Hematopoietic multipotent progenitor cell treated with erythropoietin and hydrocortisone succinate and interleukin-3 and kit ligand, for 17 days (in vitro differentiated cells): Measurements from ENCODE around the gene SPRED1.

Experiments used
- DNase-seq: peaks from one replicate; pipeline ENCODE4 v3.0.0-alpha.2; 2015; ENCODE audit warnings: low spot score

Gene SPRED1

DNA sequence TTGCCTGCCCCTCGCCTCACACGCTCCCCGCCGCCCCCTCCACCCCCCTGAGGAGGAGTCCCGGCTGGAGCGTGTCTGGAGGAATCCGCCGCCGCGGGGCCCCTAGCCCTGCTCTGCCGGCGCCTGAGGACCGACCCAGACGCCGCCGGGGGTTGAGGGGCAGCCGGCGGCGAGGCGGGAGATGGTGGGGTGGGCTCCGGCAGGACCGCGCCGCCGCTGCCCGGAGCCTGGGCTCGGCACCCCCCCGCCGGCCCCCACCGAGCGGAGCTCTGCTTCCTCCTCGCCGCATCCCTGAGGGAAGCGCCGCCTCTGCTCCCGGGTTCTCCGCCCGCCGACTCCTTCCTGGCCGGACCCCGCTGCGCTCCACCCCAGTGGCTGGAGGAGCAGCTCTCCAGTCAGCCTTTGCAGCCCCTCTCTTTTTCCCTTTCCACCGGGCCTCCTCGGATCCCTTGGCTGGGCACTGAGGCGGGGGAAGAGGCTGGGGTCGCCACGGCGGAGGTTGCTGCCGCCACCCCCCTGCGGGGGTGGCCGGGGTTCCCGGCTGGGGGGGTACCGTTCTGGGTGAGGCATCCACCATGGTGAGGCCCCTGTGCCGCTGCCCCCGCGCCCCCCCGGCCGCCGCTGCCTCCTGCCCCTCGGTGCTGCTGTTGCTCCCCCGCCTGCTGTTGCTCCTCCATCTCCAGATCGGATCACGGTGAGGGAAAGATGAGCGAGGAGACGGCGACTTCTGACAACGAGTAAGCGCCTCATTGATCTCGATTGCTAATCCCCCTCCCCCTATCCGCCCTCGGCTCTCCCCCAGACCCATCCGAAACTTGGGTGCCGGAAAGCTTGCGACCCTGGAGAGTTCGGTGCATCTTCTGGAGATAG, at the start of gene SPRED1:
SPRED1 (plus strand) TSS at position 356 of the 870 bp plus-strand sequence; CDS start at position 706, 350 bp downstream.
- DNase-seq, result no peak

DNA sequence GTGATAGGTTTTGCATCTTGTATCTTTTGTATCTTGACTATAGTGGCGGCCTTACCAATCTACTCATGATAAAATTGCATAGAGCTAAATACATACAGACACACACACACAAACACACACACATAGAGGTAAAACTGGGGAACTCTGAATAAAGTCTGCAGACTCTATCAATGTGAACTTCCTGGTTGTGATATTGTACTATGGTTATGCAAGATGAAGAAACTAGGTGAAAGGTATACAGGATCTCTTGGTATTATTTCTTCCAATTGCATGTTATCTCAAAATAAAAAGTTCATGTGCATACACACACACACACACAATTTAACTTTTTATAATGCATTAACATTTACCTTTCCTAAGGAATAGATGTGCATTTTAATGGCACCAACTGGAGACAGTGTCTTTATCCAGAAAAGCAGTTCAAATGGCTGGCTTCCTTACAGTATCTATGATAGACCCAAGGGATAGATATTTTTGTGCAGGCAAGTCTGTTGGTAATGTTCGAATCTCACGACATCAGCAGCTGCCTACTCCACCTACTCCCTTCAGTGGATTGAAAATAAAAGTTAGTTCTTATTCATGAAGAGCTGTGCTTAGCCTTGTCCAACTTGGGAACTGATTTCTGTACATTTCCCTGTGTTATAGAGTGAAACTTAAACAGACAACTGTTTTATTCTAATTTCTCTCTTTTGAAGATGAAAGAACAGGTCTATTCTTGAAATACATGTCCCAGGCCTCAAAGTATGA, 46.9 kb upstream of the SPRED1 start:
- DNase-seq, result no peak

DNA sequence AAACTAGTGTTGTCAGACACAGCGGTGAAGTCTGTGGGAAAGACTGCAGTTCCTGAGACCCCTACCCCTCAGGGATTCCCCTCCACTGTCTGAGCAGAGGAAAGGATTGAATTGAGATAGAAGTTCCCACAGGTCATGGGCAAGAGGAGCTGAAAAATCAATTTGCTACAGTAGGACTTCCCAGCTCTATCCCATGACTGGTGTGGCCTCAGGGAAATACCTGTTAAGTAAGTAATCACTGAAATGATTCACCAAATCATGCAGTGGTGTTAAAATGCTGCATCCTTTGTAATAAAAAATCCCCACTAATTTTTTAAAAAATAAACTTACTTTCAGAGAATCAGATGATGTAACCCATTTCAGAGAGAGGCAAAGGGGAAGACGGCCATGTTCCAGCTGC, 45.0 kb upstream of the SPRED1 start:
- DNase-seq, result no peak

DNA sequence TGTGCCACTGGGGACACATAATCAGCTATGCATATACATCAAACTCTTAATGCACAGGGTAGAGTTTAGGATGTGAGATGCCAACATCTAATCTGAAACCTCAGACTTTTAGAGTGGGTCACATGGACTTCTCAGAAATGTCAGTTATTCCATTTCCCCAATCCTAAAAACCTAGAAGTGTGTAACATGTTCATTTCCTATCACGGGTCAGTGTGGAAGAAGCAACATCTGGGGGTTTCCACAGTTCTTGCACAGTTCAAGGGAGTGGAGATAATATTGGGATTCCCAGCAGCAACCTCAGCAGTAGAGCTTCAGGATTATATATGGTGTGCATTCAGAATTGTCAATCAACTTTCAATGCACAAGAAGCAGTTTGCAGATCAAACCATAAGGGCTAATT, 44.4 kb upstream of the SPRED1 start:
- no peak for DNase-seq

DNA sequence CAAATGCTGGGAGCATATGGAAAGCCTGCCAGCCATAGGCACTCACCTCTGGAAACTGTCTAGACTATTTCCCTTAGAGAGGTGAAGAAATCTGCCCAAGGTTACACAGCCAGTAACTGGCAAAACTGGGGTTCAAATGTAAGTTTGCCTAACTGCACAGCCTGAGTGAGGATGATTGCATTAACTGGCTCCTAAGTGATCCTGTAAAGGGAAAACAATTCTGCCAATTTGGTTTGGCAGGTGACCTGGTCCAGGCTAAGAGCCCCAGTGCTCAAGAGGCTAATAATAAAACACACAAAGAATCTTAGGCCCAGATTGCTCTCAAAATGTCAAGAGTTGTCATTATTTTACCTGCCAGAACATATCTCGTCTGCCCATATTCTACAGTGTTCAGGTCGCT, 43.9 kb upstream of the SPRED1 start:
- DNase-seq, result no peak

DNA sequence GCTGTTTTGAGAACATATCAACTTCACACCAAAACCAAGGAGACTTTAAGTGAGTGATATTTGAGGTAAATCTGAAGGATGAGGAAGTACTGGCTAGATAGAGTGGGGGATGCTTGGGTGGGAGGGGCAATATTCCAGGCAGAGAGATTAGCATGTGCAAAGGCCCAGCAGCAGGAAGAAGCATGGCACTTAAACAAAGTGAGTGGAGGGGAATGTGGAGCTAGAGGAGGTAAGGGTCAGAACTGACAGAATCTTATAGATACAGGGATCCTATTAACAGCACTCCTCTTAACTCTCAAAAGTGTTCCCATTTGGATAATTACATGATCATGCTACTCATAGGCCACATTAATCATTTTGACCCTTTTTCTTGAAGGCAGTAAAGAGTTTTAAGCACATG, 41.4 kb upstream of the SPRED1 start:
- DNase-seq, result no peak

DNA sequence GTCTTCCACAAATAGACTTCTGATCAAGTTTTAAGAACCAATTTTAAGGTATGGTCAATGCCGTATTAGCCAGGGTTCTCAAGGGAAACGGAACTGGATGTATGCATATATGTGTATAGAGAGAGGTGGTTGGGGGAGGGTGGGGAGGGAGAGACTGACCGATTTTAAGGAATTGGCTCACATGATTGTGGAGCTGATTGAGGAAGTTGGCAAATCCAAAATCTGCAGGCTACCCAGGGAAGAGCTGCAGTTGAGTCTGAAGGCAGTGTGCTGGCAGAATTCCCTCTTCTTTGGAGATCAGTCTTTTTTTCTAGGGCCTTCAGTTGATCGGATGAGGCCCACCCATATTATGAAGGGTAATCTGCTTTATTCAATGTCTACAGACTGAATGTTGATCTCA, 40.8 kb upstream of the SPRED1 start:
- no peak for DNase-seq

DNA sequence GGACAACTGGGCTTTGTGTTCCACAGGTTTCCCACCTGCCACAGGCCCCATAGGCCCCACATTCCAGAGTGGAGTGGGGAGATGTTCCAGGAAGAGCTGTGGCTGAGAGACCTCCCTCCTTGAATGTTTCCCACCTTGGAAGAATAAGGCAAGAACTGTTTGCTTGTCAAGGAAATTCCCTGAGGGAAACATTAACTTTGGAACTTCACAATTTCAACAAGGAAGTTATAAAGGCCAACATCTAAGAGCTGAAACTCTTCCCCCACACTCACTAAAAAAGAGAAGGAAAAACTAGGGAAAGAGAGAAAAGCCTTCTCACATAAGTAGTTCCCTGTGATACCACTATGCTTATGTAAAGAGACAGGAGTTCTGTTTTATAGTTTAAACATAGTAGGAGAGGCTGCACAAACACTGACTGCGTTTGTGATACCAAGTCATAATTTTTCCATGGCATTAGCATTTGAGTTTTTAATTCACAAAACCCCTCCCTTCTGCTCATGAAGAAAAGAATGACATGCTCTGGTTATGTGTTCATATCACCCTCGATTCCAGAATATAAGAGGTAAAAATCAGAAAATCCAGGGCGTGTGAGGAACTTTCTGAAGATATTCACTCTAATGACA, 39.8 kb upstream of the SPRED1 start:
- no peak for DNase-seq

DNA sequence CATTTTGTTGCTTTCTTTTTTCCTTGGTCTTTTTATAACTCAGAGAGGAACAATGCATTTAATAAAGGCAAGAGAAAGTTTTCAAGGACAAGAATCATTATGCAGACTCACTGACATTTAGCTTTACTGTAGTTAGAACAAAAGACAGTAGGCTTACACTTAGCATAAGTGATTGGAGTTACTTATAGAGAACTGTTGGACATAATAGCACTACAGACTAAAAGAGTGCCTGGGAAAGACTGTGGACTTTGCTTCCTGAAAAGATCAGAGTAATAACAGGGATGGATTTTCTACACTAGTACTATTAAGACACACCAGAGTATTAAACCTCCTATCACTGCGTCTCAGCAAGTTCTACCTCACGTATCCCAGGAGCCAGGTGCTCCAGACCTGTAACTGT, 39.3 kb upstream of the SPRED1 start:
- DNase-seq, result no peak

DNA sequence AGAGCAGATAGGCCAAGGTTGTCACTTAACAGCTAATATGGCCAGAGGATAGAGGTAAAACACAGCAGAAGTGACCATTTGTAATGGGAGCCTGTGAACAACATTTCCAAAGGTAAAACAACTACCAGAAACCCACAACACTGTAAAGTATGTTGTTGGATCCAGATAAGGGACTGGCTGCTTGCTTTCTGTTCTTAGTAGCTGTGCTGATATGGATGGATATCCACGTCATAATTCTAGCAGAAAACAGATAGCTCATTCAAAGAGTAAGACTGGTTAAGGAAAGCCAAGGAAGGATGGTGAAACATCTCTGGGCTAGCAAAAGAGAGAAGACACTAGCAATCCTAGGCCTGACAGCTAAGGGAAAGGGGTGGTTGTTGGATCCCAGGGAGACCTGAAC, 36.9 kb upstream of the SPRED1 start:
- no peak for DNase-seq

DNA sequence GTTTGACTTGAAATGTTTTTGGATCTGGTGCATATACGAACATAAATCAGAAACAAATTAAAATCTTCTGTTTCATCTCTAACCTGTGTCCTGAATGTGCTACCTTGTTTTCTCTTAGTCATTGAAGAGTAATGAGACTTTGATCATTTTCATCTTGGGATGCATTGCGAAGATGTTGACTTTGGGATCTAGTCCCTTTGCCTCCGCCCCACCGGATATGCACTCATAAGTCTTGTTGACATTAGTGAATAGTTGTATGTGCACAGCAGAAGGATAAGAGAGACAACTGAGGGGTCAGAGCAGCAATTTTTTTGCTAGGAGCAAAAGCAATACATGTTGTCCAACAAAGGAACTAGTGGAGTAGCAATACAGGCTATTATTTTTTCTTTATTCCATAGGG, 35.9 kb upstream of the SPRED1 start:
- no peak for DNase-seq

DNA sequence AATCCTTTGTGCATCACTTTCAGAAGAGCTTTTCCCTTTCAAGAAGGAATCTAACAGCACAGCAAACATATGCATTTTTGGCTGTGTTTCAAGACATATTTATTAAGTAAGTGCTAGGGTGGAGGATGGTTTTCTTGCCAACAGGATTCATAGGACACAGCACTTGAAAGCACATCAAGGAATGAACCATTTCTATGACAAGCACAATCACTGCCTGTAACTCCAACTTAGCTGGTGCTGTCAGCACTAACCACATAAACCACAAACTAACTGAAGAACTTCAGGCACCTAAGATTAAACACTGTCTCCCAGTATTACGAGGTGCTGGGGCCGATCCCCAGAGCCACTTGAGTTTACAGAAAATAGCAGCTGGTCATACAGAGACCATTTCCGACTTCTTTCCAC, 35.4 kb upstream of the SPRED1 start:
- no peak for DNase-seq

DNA sequence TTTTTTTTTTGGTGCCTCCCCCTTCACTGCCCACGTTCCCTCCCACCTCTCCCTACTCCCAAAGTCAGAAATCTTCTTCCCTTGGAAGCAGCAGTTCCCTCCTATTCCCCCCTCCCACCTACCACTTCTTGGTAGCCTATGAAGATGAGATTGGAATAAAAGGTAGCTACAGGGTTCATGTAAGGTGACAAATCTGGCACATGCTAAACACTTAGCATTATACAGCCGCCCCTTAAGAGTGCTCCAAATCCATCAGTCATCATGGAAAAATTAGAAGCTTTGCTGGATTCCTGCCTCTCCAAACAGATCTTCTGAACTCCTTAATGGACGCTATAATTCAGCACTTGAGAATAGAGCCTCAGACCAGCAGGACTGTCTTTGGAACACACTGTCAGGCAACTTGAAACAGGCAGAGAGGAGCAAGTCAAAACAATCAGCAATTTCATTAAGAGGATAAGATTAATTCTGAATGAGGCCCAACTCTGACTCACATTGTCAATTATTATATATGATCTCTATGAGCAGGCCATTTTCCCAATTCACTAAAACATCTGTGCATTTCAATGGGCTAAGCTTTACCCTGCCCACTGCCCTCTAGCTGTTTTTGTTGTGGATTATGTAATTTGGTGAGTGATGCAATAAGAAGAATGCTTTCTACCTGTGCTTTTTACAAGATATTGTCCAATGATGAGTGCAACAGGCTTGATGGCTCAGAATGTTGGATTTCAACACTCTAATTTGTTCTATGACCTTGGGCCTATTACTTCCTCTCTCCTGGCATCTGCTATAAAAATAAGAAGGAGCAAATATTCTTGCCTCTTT, 34.6 kb upstream of the SPRED1 start:
- DNase-seq, result no peak

DNA sequence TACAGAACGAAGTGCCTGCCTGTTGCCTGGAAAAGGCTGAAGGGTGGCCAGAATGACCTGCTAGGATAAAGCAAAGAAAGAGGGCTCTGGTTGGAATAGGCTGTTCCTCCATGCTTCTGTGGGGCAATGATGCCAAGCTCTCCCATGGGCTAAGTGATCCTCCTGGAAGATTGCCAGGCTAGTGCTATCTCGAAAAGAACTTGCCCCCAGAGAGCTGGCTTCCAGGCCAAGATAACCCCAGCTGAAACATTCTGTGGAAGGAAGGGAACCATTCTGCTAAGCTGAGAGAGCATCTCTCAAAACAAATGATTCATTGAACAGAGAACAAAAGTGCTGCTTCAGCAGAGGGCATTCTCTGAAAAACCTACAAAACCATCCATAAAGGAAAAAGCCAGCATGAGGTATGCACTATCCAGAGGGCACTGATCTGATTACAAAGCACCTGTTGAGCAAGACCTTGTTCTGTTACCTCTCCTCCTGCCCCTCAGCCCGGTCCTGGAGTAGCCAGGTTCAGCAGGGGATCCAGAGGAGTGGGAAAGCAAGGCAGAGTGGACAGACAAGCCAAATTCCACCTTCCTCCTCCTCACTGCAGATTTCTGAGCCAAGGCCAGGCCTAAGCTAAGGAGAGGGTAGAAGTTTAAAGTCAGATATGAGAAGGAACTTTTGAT, 31.9 kb upstream of the SPRED1 start:
- DNase-seq, result no peak

DNA sequence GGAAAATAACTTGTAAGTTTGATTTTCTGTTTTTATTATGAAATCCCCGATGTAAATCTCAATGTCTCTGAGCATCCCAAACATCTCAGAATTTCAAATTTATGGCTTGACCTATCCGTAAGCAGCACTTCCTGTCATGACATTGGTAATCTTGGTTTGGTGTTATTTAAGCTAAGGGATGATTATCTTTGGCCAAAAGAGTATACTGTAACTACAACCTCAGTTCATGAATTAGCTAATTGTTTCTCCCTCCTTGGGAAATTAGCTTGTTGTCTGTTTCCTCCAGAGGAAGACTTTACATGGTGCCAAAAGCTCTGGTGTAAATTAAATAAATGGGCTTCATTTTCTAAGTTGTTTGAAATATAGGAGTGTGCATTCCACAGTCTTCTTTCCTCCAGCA, 28.1 kb upstream of the SPRED1 start:
- DNase-seq, result no peak

DNA sequence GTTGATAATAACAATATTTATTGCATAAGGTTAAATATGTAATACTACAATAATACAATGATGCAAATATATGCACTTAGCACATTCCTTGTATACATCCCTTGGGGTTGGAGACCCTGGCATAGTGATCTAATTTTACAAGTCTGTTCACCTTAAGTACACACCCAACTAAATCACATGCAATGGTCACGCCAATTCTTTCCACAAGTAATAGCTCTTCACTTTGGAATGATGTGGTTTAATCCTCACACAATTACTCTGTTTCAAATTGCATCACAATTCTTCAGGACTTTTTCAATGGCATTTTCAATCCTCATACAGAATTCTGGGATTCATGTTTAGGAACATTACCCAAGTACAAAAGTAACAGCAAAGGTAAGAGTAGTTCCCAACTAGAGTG, 27.3 kb upstream of the SPRED1 start:
- no peak for DNase-seq

DNA sequence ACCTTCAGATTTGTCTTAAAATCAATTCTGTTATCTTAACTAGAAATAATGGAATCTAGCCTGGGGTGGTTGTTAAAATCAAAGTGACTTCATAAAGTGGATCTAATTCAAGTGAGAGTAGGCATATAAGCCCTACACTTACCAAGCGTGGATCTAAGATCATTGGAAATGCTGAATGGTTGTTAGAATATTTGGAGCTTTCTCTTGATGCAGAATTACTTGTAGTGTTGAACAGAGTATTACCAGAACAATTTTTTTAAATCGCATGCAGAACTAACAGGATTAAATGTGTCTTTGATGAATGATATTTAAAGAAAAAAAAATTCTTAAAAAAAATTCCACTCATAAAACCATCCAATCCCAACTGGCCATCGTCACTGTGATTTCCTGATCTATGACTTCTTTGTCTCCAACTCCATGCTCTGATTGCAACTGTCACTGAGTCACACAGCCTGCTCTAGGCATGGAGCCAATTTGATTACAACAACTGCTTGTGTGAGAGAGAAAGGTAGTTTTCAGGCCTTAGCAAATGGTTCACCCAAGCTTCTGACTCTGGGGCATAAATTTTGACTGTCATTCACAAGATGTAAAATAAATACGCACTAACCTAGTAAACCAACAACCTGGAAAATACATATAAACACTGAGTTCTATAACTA, 25.9 kb upstream of the SPRED1 start:
- DNase-seq, result no peak

DNA sequence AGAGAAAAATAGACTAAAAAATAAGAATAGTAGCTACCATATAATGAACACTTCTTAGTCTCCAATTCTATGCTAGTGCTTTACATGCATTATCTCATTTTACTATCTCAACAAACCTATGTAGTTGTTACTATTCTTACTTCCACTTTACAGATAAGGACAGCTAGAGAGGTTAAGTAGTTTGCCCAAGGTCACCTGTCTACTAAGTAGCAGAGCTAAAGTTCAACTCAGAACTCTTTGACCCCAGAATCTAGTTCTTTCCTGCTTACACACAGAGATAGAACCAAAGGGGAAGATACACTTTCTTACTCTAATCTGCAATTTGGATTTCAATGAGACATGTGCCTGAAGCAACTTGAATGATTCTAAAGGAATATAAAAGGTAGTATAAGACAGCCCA, 24.7 kb upstream of the SPRED1 start:
- DNase-seq, result no peak

DNA sequence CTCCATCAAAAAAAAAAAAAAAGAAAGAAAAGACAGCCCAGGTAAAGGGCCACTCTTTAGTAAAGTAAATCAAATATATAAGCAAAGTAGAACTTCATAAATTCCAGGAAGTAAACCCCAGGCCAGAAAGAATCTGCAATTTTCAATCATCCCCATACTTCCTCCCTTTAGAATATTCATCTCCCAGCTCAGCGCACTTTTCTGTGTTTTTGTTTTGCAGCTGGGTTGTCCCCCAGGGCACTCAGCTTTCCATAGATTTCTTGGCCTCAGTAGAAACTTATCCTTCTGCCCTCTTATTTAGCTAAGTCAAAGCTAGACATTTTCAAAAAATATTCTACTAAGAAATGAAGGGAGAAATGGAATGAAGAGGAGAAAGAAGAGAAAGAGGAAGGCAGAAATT, 24.0 kb upstream of the SPRED1 start:
- no peak for DNase-seq

DNA sequence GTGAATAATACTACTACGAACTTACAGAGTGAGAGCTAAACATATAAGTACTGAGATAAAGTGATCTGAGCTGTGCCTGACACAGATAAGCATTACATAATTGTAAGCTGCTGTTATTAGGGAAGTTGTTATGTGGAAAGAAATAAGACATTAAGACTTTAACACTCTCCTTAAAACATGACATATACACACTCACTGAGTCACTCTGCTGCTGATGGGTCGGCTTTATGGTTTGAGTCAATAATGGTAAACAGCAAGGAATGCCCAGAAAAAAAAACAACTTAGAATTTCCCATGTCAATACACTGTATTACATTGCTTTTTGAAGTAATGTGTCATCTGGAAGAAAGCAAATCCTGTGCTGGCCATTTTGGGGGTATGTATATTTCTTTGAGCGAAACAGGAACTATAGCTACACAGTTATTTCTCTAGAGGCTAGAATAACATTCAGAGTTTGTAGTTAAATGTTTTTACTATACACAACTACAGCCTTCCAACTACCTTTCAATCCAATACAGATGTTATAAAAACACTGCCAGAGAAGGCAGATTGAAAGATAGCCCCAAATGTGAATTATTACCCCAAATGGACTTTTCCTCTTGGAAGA, 22.8 kb upstream of the SPRED1 start:
- no peak for DNase-seq

DNA sequence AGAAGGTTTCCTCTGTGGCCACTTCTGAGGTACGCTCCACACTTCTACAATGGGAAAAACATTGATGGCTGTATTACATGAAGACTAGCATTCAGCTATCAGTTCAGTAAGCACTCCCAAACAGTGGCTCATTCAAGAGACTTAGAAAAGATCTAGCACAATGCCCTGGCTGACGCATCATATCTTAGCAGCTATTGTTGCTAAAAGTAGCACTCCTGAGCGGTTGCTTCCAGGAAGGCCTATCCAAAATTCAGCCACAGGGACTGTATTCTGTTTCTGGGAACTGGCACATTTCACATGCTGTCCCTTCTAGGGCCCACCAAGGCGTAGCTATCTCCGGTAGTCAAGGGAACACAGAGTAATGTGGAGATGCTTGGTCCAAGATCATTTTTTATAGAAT, 21.2 kb upstream of the SPRED1 start:
- no peak for DNase-seq
